Stimulated activated CD8-positive, alpha-beta memory T cell treated with anti-CD3 and anti-CD28 coated beads, Interleukin-12 subunit alpha, Interleukin-12 subunit beta, amount 100 ng/mL, for 24 hours (primary cell): Measurements from ENCODE around the gene WDR72.
"Not testable (repeated sequence)": the region's sequence is repeated elsewhere in the genome, so short reads cannot be mapped to it uniquely, and the experiment has no call there.

Experiments
- DNase-seq: peaks from one replicate; pipeline ENCODE4 v3.0.0-alpha.2; 2020; ENCODE audit errors: extremely low read depth

Gene WDR72

GRCh38 chr15:53759411-53759931 is at the start of gene WDR72:
WDR72 (minus strand) TSS chr15:53759663; CDS start chr15:53733149, 26,514 bp downstream.
- no peak for DNase-seq

- no peak for DNase-seq
These were observed 48.7 kb upstream of the WDR72 start for GRCh38 chr15:53808058-53808706.

GRCh38 chr15:53807501-53807900 is 48.0 kb upstream of the WDR72 start:
- DNase-seq = no peak

GRCh38 chr15:53802672-53803071 is 43.2 kb upstream of the WDR72 start:
- DNase-seq = no peak

GRCh38 chr15:53791581-53791980 is 32.1 kb upstream of the WDR72 start:
- no peak for DNase-seq

- no peak for DNase-seq
These were observed 30.4 kb upstream of the WDR72 start for GRCh38 chr15:53789654-53790375.

GRCh38 chr15:53786401-53786800 is 26.9 kb upstream of the WDR72 start:
- DNase-seq = no peak

GRCh38 chr15:53785241-53785640 is 25.8 kb upstream of the WDR72 start:
- not testable (repeated sequence) for DNase-seq

- no peak for DNase-seq
These were observed 3.5 kb upstream of the WDR72 start for GRCh38 chr15:53762916-53763315.

GRCh38 chr15:53758412-53758811 is 1.1 kb downstream of the WDR72 start:
- no peak for DNase-seq

- no peak for DNase-seq
These were observed 1.6 kb downstream of the WDR72 start for GRCh38 chr15:53757906-53758305.

GRCh38 chr15:53753813-53754212 is 5.7 kb downstream of the WDR72 start:
- DNase-seq = no peak

- no peak for DNase-seq
These were observed 7.1 kb downstream of the WDR72 start for GRCh38 chr15:53752406-53752805.

GRCh38 chr15:53747501-53748068 is 11.9 kb downstream of the WDR72 start:
- DNase-seq = no peak

GRCh38 chr15:53746101-53746500 is 13.4 kb downstream of the WDR72 start:
- DNase-seq = no peak

- no peak for DNase-seq
These were observed 19.8 kb downstream of the WDR72 start for GRCh38 chr15:53739651-53740050.

GRCh38 chr15:53739187-53739586 is 20.3 kb downstream of the WDR72 start:
- no peak for DNase-seq

GRCh38 chr15:53721334-53722087 is 38.0 kb downstream of the WDR72 start:
- no peak for DNase-seq

GRCh38 chr15:53716909-53717876 is 42.3 kb downstream of the WDR72 start:
- no peak for DNase-seq

GRCh38 chr15:53713218-53713617 is 46.2 kb downstream of the WDR72 start:
- DNase-seq = no peak

GRCh38 chr15:53710906-53711305 is 48.6 kb downstream of the WDR72 start:
- DNase-seq = no peak
